Urinary bladder (tissue), 4 donors: ENCODE data around the gene VSTM5. TPM values are rescaled to one million over a fixed set of nuclear protein-coding genes. Genes with fewer than 3 reads are reported as not detected.

ENCODE experiments used
- DNase-seq: peaks from one replicate; pipeline ENCODE4 v3.0.0-alpha.2; 2015; ENCODE audit errors: extremely low spot score
- H3K27ac ChIP-seq: one replicate; pipeline ENCODE4 v1.5.1; 2013; ENCODE audit warnings: low read depth, mild to moderate bottlenecking, moderate library complexity
- H3K36me3 ChIP-seq: one replicate; pipeline ENCODE4 v1.6.1; 2013; ENCODE audit warnings: mild to moderate bottlenecking, moderate library complexity; ENCODE audit not compliant: insufficient read depth
- H3K4me1 ChIP-seq: one replicate; pipeline ENCODE4 v1.6.1; 2013; ENCODE audit warnings: mild to moderate bottlenecking, moderate library complexity; ENCODE audit not compliant: insufficient read depth
- H3K4me3 ChIP-seq: one replicate; pipeline ENCODE4 v1.5.1; 2013; ENCODE audit warnings: low read depth, low read length
- WGBS: extraction: QIAGEN DNeasy Blood & Tissue Kit; methylation state at CpG from one replicate; pipeline ENCODE4 v1.1.7; 2013; 5-methylcytosine and 5-hydroxymethylcytosine counted together
- polyA plus RNA-seq: library from polyadenylated mRNA; stranded (reverse); fragments of 200-250 nt; gene quantifications from one replicate; pipeline ENCODE4 v1.2.3, GENCODE V29; 2013
- total RNA-seq: library from RNA; depleted of rRNA; stranded (reverse); fragments of >200 nt; gene quantifications from one replicate; pipeline ENCODE4 v1.2.3, GENCODE V29; 2014
- donor health status: healthy with polysubstance abuse.
- donor health status: healthy.

Gene VSTM5
- total and polyA plus RNA-seq, 2 donors, result 0.49 to 0.74 TPM

- WGBS, result 68% methylated on average over 3 of the region's 3 CpGs
- no peaks in the 10 kb centered on the region for H3K36me3 ChIP-seq
- H3K4me3 ChIP-seq, result no peak overlapping the region
- no peak overlapping the region for H3K27ac ChIP-seq
- DNase-seq, result no peak
- H3K4me1 ChIP-seq, result no peaks in the 10 kb centered on the region
These were observed 18.9 kb downstream of the VSTM5 start for GRCh38 chr11:93831343-93832127.

GRCh38 chr11:93829598-93829997 is 20.8 kb downstream of the VSTM5 start:
- DNase-seq, result no peak
- WGBS, result 69% methylated on average over 3 of the region's 3 CpGs
- no peak overlapping the region for H3K27ac ChIP-seq
- H3K4me1 ChIP-seq, result no peaks in the 10 kb centered on the region
- no peaks in the 10 kb centered on the region for H3K36me3 ChIP-seq
- H3K4me3 ChIP-seq, result no peak overlapping the region

GRCh38 chr11:93827363-93827762 is 23.1 kb downstream of the VSTM5 start:
- Histone ChIP-seq H3K36me3 (no peaks in the 10 kb centered on the region), H3K4me3 (no peak overlapping the region), H3K4me1 (no peaks in the 10 kb centered on the region), H3K27ac (no peak overlapping the region)
- WGBS, result 80% methylated on average over 1 of the region's 1 CpG
- no peak for DNase-seq

GRCh38 chr11:93823210-93823609 is 27.2 kb downstream of the VSTM5 start:
- H3K4me3 ChIP-seq, result no peak overlapping the region
- WGBS, result 98% methylated on average over 4 of the region's 4 CpGs
- no peak for DNase-seq

GRCh38 chr11:93822359-93822758 is 28.1 kb downstream of the VSTM5 start:
- Histone ChIP-seq H3K36me3 (no peaks in the 10 kb centered on the region), H3K27ac (no peak overlapping the region), H3K4me1 (no peaks in the 10 kb centered on the region), H3K4me3 (no peak overlapping the region)
- no peak for DNase-seq
- WGBS, result 86% methylated on average over 5 of the region's 5 CpGs

More at GRCh38 chr11:93823210-93823609, 27.2 kb downstream of the VSTM5 start:
- H3K36me3 ChIP-seq, result no peaks in the 10 kb centered on the region
- no peak overlapping the region for H3K27ac ChIP-seq
- no peaks in the 10 kb centered on the region for H3K4me1 ChIP-seq

GRCh38 chr11:93821617-93822016 is 28.8 kb downstream of the VSTM5 start:
- WGBS, result 64% methylated on average over 2 of the region's 2 CpGs
- DNase-seq, result no peak
- Histone ChIP-seq H3K4me3 (no peak overlapping the region), H3K4me1 (no peaks in the 10 kb centered on the region), H3K36me3 (no peaks in the 10 kb centered on the region), H3K27ac (no peak overlapping the region)

- no peaks in the 10 kb centered on the region for H3K36me3 ChIP-seq
- H3K4me1 ChIP-seq, result no peaks in the 10 kb centered on the region
- WGBS, result 86% methylated on average over 14 of the region's 14 CpGs
- no peak overlapping the region for H3K4me3 ChIP-seq
- no peak overlapping the region for H3K27ac ChIP-seq
- DNase-seq, result no peak
These were observed 29.6 kb downstream of the VSTM5 start for GRCh38 chr11:93820847-93821246.

- no peaks in the 10 kb centered on the region for H3K4me1 ChIP-seq
- H3K27ac ChIP-seq, result no peak overlapping the region
- no peak overlapping the region for H3K4me3 ChIP-seq
- DNase-seq, result no peak
- no peaks in the 10 kb centered on the region for H3K36me3 ChIP-seq
- 80% methylated on average over 8 of the region's 8 CpGs for WGBS
These were observed 30.3 kb downstream of the VSTM5 start for GRCh38 chr11:93819966-93820695.

GRCh38 chr11:93817426-93818348 is 32.7 kb downstream of the VSTM5 start:
- H3K27ac ChIP-seq, result no peak overlapping the region
- no peak overlapping the region for H3K4me3 ChIP-seq
- no peak for DNase-seq
- H3K36me3 ChIP-seq, result peaks cover 3% of the 10 kb centered on the region
- H3K4me1 ChIP-seq, result no peaks in the 10 kb centered on the region
- 50% methylated on average over 4 of the region's 4 CpGs for WGBS

GRCh38 chr11:93814966-93815633 is 35.3 kb downstream of the VSTM5 start:
- Histone ChIP-seq H3K4me1 (no peaks in the 10 kb centered on the region), H3K36me3 (peaks cover 9% of the 10 kb centered on the region), H3K4me3 (no peak overlapping the region), H3K27ac (no peak overlapping the region)
- no peak for DNase-seq
- 84% methylated on average over 6 of the region's 6 CpGs for WGBS

GRCh38 chr11:93813974-93814373 is 36.4 kb downstream of the VSTM5 start:
- peaks cover 13% of the 10 kb centered on the region for H3K36me3 ChIP-seq
- no peak overlapping the region for H3K4me3 ChIP-seq
- no peak for DNase-seq
- no peak overlapping the region for H3K27ac ChIP-seq
- no peaks in the 10 kb centered on the region for H3K4me1 ChIP-seq
- 94% methylated on average over 5 of the region's 5 CpGs for WGBS

GRCh38 chr11:93807980-93808379 is 42.4 kb downstream of the VSTM5 start:
- WGBS, result 98% methylated on average over 3 of the region's 3 CpGs
- DNase-seq, result no peak
- no peak overlapping the region for H3K27ac ChIP-seq
- no peaks in the 10 kb centered on the region for H3K4me1 ChIP-seq
- no peak overlapping the region for H3K4me3 ChIP-seq
- H3K36me3 ChIP-seq, result peaks cover 13% of the 10 kb centered on the region

- Histone ChIP-seq H3K36me3 (peaks cover 9% of the 10 kb centered on the region), H3K4me3 (no peak overlapping the region), H3K27ac (no peak overlapping the region), H3K4me1 (no peaks in the 10 kb centered on the region)
- no peak for DNase-seq
- WGBS, result 97% methylated on average over 2 of the region's 2 CpGs
These were observed 45.5 kb downstream of the VSTM5 start for GRCh38 chr11:93804879-93805278.
